Progenitor cell of endocrine pancreas (in vitro differentiated cells): Measurements from ENCODE around the gene GADL1. TPM values are rescaled to one million over a fixed set of nuclear protein-coding genes. Genes with fewer than 3 reads are reported as not detected.

Source experiments
- DNase-seq: peaks from one replicate; pipeline ENCODE4 v3.0.0; 2021; ENCODE audit warnings: low spot score; ENCODE audit not compliant: unreplicated experiment
- H3K27ac Mint-ChIP-seq: 2 replicates; pipeline ENCODE4 v1.8.0; 2021; ENCODE audit warnings: mild to moderate bottlenecking, moderate library complexity, mixed read lengths
- H3K27me3 Mint-ChIP-seq: 2 replicates; pipeline ENCODE4 v1.8.0; 2021; ENCODE audit warnings: mixed read lengths
- H3K36me3 Mint-ChIP-seq: 2 replicates; pipeline ENCODE4 v1.8.0; 2022; ENCODE audit warnings: mixed read lengths; ENCODE audit not compliant: insufficient read depth
- H3K4me1 Mint-ChIP-seq: 2 replicates; pipeline ENCODE4 v1.8.0; 2021; ENCODE audit warnings: low read depth, mixed read lengths
- H3K4me3 Mint-ChIP-seq: 2 replicates; pipeline ENCODE4 v1.8.0; 2021; ENCODE audit warnings: low read depth, mild to moderate bottlenecking, moderate library complexity, mixed read lengths
- H3K9me3 Mint-ChIP-seq: 2 replicates; pipeline ENCODE4 v1.8.0; 2021; ENCODE audit warnings: low read depth, mixed read lengths
- total RNA-seq: library from RNA; stranded (reverse); gene quantifications from 2 replicates; pipeline ENCODE4 v1.2.1, GENCODE V29; 2021
- TF ChIP-seq, protein P1 (sequence below): fragments of 200-600 bp; sonication (generic); IDR thresholded peaks from one replicate; pipeline ENCODE4 v1.5.0; 2021; ENCODE audit warnings: antibody characterized with exemption, mild to moderate bottlenecking; ENCODE audit not compliant: unreplicated experiment

The GADL1 gene
- total RNA-seq, 1 donor from 2014 or later = 1.9 TPM

DNA sequence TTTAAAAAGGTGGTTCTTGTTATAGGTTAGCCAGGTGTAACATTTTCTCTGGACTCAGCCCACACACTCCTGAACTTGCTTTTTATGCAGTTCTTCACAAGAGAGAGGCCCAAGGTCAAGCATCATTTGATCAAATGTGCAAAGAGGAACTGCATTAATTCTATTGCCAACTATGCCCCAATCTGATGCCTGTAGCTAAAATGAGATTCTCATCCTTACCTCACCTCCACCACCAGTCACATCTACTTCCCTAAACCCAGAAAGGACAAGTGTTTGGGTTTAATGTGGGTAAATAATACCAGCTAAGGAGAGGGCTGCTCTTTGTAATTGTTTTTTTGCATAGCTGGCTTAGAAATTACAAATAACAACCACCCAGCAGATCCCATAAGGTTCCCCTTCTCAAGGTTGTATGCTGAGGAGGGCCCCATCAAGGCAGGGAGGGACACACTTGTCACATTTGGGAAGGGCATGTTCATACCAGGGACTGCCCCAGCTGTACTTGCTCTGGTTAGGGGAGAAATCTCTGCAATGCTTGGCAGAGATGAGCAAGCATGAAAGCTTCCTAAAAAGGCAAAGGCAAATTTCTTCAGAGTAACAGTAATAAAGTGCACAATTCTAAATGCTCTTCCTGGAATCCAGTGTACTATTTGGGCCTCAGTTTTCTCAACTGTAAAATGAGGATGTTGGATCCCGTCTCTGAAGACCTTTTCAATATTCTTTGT lies 211.9 kb downstream of the GADL1 start:
- Mint-ChIP-seq H3K4me3 (no peak overlapping the region), H3K36me3 (peaks cover 29% of the 10 kb centered on the region), H3K9me3 (no peaks in the 10 kb centered on the region), H3K27me3 (no peaks in the 10 kb centered on the region), H3K27ac (no peak overlapping the region), H3K4me1 (no peaks in the 10 kb centered on the region)
- no peak for DNase-seq
- TF ChIP-seq, protein P1, sequence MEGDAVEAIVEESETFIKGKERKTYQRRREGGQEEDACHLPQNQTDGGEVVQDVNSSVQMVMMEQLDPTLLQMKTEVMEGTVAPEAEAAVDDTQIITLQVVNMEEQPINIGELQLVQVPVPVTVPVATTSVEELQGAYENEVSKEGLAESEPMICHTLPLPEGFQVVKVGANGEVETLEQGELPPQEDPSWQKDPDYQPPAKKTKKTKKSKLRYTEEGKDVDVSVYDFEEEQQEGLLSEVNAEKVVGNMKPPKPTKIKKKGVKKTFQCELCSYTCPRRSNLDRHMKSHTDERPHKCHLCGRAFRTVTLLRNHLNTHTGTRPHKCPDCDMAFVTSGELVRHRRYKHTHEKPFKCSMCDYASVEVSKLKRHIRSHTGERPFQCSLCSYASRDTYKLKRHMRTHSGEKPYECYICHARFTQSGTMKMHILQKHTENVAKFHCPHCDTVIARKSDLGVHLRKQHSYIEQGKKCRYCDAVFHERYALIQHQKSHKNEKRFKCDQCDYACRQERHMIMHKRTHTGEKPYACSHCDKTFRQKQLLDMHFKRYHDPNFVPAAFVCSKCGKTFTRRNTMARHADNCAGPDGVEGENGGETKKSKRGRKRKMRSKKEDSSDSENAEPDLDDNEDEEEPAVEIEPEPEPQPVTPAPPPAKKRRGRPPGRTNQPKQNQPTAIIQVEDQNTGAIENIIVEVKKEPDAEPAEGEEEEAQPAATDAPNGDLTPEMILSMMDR = no peak

DNA sequence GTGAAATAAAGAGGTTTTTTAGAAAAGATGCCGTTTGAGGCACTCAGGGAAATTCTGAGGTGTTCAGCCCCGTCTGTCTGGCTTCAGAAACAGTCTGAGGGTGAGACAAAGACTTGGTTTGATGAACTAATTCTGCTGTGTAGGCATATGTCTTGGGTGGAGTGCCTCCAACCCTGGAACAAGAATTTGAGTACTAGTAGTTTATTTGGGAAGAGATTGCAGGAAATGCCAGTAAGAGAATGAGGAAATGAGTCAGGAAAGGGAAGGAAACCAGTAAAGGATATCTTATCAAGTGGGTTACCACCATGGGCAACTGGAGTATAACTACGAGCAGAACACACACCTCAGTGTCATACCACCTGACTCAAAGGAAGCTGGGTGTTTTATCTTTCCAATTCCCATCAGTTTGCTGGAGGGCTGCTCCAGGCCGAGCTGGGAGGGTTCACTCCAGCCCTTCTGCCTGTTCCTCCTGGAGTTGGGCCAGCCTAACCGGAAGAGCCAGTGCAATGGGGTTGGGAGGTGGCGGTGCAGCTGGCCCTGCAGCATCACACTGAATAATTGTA lies 212.7 kb downstream of the GADL1 start:
- Mint-ChIP-seq H3K36me3 (peaks cover 31% of the 10 kb centered on the region), H3K4me1 (no peaks in the 10 kb centered on the region), H3K27me3 (no peaks in the 10 kb centered on the region), H3K9me3 (no peaks in the 10 kb centered on the region), H3K4me3 (no peak overlapping the region), H3K27ac (peak overlapping the region; percentile 34)
- TF ChIP-seq, protein P1 = no peak
- DNase-seq = no peak

DNA sequence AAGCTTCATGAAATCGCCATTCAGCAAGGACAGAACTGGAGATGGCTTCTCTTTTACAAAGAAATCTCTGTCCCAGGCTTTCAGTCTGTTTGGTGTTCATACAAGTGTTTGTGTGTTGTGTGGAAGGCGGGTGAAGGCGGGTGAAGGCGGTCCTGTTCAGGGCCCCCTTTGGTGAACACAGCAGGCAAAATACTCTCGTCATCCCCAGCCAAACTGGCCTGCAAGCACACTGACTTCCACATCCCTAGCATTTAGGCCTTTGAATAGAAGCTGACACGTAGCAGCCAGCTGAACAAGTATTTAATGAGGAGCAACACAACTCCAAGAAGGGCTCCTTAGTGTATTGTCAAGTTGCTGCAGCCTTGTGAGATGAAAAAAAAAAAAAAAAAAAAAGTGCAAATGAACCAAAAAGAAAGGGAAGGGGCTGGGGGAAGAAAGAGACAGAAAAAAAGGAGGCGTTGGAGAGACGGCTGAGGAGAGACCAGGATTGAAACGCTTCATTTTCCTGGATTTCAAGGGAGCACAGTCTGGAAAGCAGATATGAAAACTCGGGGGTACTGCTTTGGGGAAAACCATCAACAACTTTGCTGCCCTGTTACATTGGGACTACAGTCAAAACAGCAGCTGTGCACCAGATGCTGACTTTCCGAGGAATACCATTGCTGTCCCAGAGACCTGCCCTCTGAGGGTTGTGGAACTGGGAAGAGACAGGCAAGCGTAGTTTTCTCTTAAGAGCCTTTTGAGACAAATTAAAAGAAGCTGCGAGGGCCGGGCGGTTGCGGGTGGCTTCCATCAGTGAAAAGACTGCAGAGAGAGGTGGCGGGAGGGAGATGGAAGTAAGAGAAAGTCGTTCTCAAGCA lies 213.4 kb downstream of the GADL1 start:
- DNase-seq = no peak
- TF ChIP-seq, protein P1 = no peak
- H3K4me3 Mint-ChIP-seq = no peak overlapping the region
- H3K27ac Mint-ChIP-seq = peak overlapping the region; percentile 34
- no peaks in the 10 kb centered on the region for H3K27me3 Mint-ChIP-seq
- peaks cover 33% of the 10 kb centered on the region for H3K36me3 Mint-ChIP-seq
- H3K4me1 Mint-ChIP-seq = no peaks in the 10 kb centered on the region
- H3K9me3 Mint-ChIP-seq = no peaks in the 10 kb centered on the region

DNA sequence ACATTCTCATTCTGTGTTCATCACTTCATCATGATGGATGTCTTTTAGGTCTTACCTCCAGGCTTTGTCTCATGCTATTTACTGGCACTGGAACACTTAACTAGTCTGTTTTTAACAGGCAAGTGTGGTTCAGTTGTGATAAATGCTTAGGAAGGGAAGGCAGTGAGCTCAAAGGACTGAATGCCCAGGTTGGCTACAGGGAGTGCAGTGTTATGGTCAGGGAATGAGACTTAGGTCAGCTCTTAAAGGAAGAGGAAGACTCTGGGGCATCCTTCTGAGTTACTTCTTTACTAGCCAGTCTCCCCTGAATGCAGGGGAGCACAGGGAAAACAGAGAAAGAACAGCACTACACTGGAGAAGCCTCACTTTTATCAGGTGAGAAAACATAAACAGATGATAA lies 215.4 kb downstream of the GADL1 start:
- Mint-ChIP-seq H3K9me3 (no peaks in the 10 kb centered on the region), H3K4me1 (no peaks in the 10 kb centered on the region), H3K27me3 (no peaks in the 10 kb centered on the region), H3K36me3 (peaks cover 43% of the 10 kb centered on the region), H3K4me3 (no peak overlapping the region), H3K27ac (peak overlapping the region; percentile 68)
- TF ChIP-seq, protein P1 = no peak
- no peak for DNase-seq

DNA sequence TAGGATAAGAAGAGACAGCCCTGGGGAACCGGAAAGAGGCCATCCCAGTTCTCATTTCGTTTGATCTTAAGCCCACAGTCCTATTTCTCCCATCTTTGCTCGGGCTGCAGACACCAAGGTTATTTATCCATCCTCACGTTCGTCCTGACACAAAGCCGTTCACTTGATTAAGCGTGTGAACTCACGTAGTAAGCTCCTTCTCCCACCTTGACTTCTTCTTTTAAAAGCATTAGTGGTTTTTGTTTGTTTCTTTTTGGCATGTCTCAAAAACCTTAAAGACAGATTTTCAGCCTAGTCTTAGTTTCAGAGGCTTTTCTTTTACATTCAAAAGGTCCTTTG lies 217.1 kb downstream of the GADL1 start:
- Mint-ChIP-seq H3K9me3 (no peaks in the 10 kb centered on the region), H3K36me3 (peaks cover 49% of the 10 kb centered on the region), H3K4me1 (no peaks in the 10 kb centered on the region), H3K27ac (no peak overlapping the region), H3K4me3 (no peak overlapping the region), H3K27me3 (no peaks in the 10 kb centered on the region)
- TF ChIP-seq, protein P1 = no peak
- no peak for DNase-seq
